HCT116 (cell line): Measurements from ENCODE around the gene CIB1. TPM values are rescaled to one million over a fixed set of nuclear protein-coding genes. Genes with fewer than 3 reads are reported as not detected.

ENCODE experiments used
- ATAC-seq: fragments of 200-7000 bp; cut with Tn5 transposase; 2 replicates; pipeline ENCODE4 v1.9.1; 2020; ENCODE audit warnings: mild to moderate bottlenecking, moderate library complexity
- BruUV-seq: library from RNA; stranded (reverse); fragments of 400-500 nt; replicated peaks from 2 replicates; lab custom pipeline; 2021; lab: Mats Ljungman, UMichigan
- CTCF ChIA-PET: fragments of 300-600 bp; sonication (Branson Sonifier 250); formaldehyde crosslinking; loops from one replicate; lab custom pipeline; 2021; ENCODE audit warnings: antibody characterized with exemption; lab: Charles Lee
- POLR2A ChIA-PET: fragments of 300-600, 350-600 bp; sonication (Branson Sonifier 250); formaldehyde crosslinking; loops from one replicate; lab custom pipeline; 2021; ENCODE audit warnings: antibody characterized with exemption; lab: Charles Lee
- RAD21 ChIA-PET, 2 experiments: fragments of 300-600 bp; sonication (Branson Sonifier 250); formaldehyde crosslinking; loops; one replicate each; lab custom pipeline; 2023; ENCODE audit warnings: low total read pairs in 2 of 2; ENCODE audit not compliant: uncharacterized antibody in 2 of 2, unreplicated experiment in 2 of 2, low non-redundant PET in 1 of 2; lab: Charles Lee
- DNase-seq: peaks from one replicate; pipeline ENCODE4 v3.0.0-alpha.2; 2010; ENCODE audit warnings: low read depth, low spot score
- H2AFZ ChIP-seq: fragments of 200-600 bp; shearing (Covaris generic), sonication (generic); 2 replicates; pipeline ENCODE4 v1.6.1; 2017; ENCODE audit warnings: low read depth, mixed run types, mixed read lengths, antibody characterized with exemption, low read length; ENCODE audit not compliant: poor library complexity, severe bottlenecking
- H3K27ac ChIP-seq: 2 replicates; pipeline ENCODE4 v1.5.1; 2012; ENCODE audit warnings: low read depth, low read length
- H3K27me3 ChIP-seq: fragments of 200-600 bp; sonication (generic); 2 replicates; pipeline ENCODE4 v1.6.1; 2016; ENCODE audit warnings: mixed run types, low read length, mixed read lengths; ENCODE audit not compliant: insufficient read depth
- H3K36me3 ChIP-seq, 2 experiments: fragments of 200-500 bp in 1 of 2; fragments of 200-600 bp in 1 of 2; sonication (Bioruptor generic) in 1 of 2; sonication (generic) in 1 of 2; 2 replicates each; pipeline versions ENCODE4 v1.5.1 to v1.6.1; 2014 to 2016; ENCODE audit warnings: low read length in 2 of 2, inconsistent platforms in 1 of 2, mixed read lengths in 1 of 2, mixed run types in 1 of 2; ENCODE audit not compliant: insufficient read depth in 2 of 2, control insufficient read depth in 1 of 2
- H3K4me1 ChIP-seq, 2 experiments: fragments of 200-600 bp in 1 of 2; sonication (generic) in 1 of 2; 2 replicates each; pipeline versions ENCODE4 v1.5.1 to v1.6.1; 2012 to 2017; ENCODE audit warnings: low read length in 2 of 2, inconsistent platforms in 1 of 2, mild to moderate bottlenecking in 1 of 2, mixed read lengths in 1 of 2, mixed run types in 1 of 2, moderate library complexity in 1 of 2; ENCODE audit not compliant: insufficient read depth in 2 of 2, control insufficient read depth in 1 of 2
- H3K4me2 ChIP-seq: fragments of 200-600 bp; sonication (generic); 2 replicates; pipeline ENCODE4 v1.6.1; 2017; ENCODE audit warnings: mixed run types, low read length, mixed read lengths
- H3K4me3 ChIP-seq, 2 experiments: fragments of 200-600 bp in 1 of 2; sonication (generic) in 1 of 2; replicated peaks in 1 of 2; 2 replicates each; pipeline ENCODE4 v1.5.1; 2011 to 2016; ENCODE audit warnings: low read length in 2 of 2, control low read depth in 1 of 2, low read depth in 1 of 2, mild to moderate bottlenecking in 1 of 2, mixed read lengths in 1 of 2, mixed run types in 1 of 2
- H3K79me2 ChIP-seq: fragments of 200-600 bp; sonication (generic); 2 replicates; pipeline ENCODE4 v1.6.1; 2017; ENCODE audit warnings: mild to moderate bottlenecking, mixed run types, low read length, moderate library complexity, mixed read lengths; ENCODE audit not compliant: insufficient read depth
- H3K9ac ChIP-seq: fragments of 200-600 bp; sonication (generic); 2 replicates; pipeline ENCODE4 v1.6.1; 2016; ENCODE audit warnings: low read length, mixed read lengths
- H3K9me2 ChIP-seq: fragments of 200-600 bp; sonication (generic), shearing (Covaris generic); 2 replicates; pipeline ENCODE4 v1.6.1; 2017; ENCODE audit warnings: mixed run types, mild to moderate bottlenecking, moderate library complexity; ENCODE audit not compliant: insufficient read depth
- H3K9me3 ChIP-seq, 2 experiments: fragments of 200-500 bp in 1 of 2; fragments of 200-600 bp in 1 of 2; sonication (Bioruptor generic) in 1 of 2; sonication (generic) in 1 of 2; 2 replicates each; pipeline ENCODE4 v1.6.1; 2014 to 2017; ENCODE audit warnings: low read length in 2 of 2, mixed read lengths in 2 of 2, inconsistent platforms in 1 of 2, low read depth in 1 of 2, mild to moderate bottlenecking in 1 of 2, mixed run types in 1 of 2, moderate library complexity in 1 of 2; ENCODE audit not compliant: control insufficient read depth in 1 of 2, insufficient read depth in 1 of 2
- H4K20me1 ChIP-seq: fragments of 200-600 bp; sonication (generic), shearing (Covaris generic); 2 replicates; pipeline ENCODE4 v1.6.1; 2017; ENCODE audit warnings: mixed run types, mild to moderate bottlenecking, moderate library complexity; ENCODE audit not compliant: insufficient read depth
- CBX3 ChIP-seq: IDR thresholded peaks from 2 replicates; pipeline ENCODE4 v1.6.1; 2012; ENCODE audit warnings: low read depth
- CEBPB ChIP-seq: IDR thresholded peaks from 2 replicates; pipeline ENCODE4 v1.6.1; 2012; ENCODE audit warnings: low read depth
- EGR1 ChIP-seq: IDR thresholded peaks from 2 replicates; pipeline ENCODE4 v1.6.1; 2012; ENCODE audit warnings: low read depth
- EZH2 ChIP-seq: fragments of 200-600 bp; sonication (generic); IDR thresholded peaks from 2 replicates; pipeline ENCODE4 v1.6.1; 2017; ENCODE audit warnings: antibody characterized with exemption, mixed run types
- FOSL1 ChIP-seq: IDR thresholded peaks from 2 replicates; pipeline ENCODE4 v1.6.1; 2012; ENCODE audit warnings: low read depth
- JUND ChIP-seq: IDR thresholded peaks from 2 replicates; pipeline ENCODE4 v1.6.1; 2012
- SIN3A ChIP-seq: IDR thresholded peaks from 2 replicates; pipeline ENCODE4 v1.6.1; 2012; ENCODE audit warnings: low read depth
- SP1 ChIP-seq: IDR thresholded peaks from 2 replicates; pipeline ENCODE4 v1.6.1; 2012; ENCODE audit warnings: low read depth
- TCF7L2 ChIP-seq: IDR thresholded peaks from 2 replicates; pipeline ENCODE4 v1.7.0; 2011; ENCODE audit warnings: borderline replicate concordance, inconsistent platforms; ENCODE audit not compliant: insufficient read depth, insufficient read length; ENCODE audit errors: extremely low read depth
- ZBTB33 ChIP-seq: IDR thresholded peaks from 2 replicates; pipeline ENCODE4 v1.6.1; 2011; ENCODE audit warnings: mild to moderate bottlenecking, low read length, moderate library complexity; ENCODE audit not compliant: insufficient replicate concordance; ENCODE audit errors: extremely low read depth
- ZFX ChIP-seq: fragments of 450-650 bp; IDR thresholded peaks from 2 replicates; pipeline ENCODE4 v1.6.1; 2017
- intact Hi-C: fragments of 100-400 bp; cut with micrococcal nuclease; formaldehyde crosslinking; loops from 2 replicates; pipeline ENCODE4 v1.10.0; 2022
- total RNA-seq: library from RNA; stranded (reverse); gene quantifications from one replicate; pipeline ENCODE4 v1.2.1, GENCODE V29; 2021; ENCODE audit not compliant: unreplicated experiment
- TF ChIP-seq, protein P1 (sequence below), 3 experiments: fragments of 200-600 bp in 1 of 3; sonication (generic) in 1 of 3; IDR thresholded peaks in 2 of 3; conservative IDR thresholded peaks in 1 of 3; 2 replicates each; pipeline ENCODE4 v1.5.1; 2012 to 2017; ENCODE audit warnings: low read depth in 2 of 3, low read length in 2 of 3, antibody characterized with exemption in 1 of 3, borderline replicate concordance in 1 of 3, control low read depth in 1 of 3, mild to moderate bottlenecking in 1 of 3, mixed read lengths in 1 of 3, mixed run types in 1 of 3, moderate library complexity in 1 of 3; ENCODE audit not compliant: insufficient read depth in 1 of 3
- TF ChIP-seq, protein P2 (sequence below): IDR thresholded peaks from 2 replicates; pipeline ENCODE4 v1.6.1; 2012

The CIB1 gene
- total RNA-seq, 1 experiment from 2014 or later, result 92.7 TPM

DNA sequence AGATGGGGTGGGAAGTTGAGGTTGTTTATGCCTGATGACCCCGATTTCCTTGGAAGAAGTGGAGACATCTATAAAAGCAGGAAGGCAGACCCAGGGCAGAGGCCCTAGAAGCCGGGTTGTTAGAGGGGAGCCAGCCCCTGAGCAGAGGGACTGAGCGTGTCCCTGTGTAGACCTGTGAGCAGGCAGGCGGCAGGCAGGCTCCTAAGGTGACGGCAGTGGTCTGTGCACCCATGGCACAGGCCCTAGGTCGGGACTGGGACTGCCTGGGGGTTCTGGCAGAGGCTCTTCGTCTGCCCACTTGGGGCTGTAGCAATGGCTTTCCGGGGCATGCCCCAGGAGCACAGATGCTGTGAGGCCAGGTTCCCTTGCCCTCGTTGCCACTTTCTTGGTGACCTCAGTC, 22.7 kb downstream of the CIB1 start:
- Histone ChIP-seq H3K4me3 (peak overlapping the region; percentile 33 to 52; a peak in 3 of 4 replicates), H4K20me1 (no peaks in the 10 kb centered on the region), H3K27ac (peak overlapping the region; percentile 99), H3K27me3 (no peaks in the 10 kb centered on the region), H3K9me2 (no peaks in the 10 kb centered on the region)
- CTCF ChIA-PET, result no interaction called here
- RAD21 ChIA-PET, result no interaction called here
- 0 out of 2 replicates have a peak, but pooled peaks have one; percentile 0 for ATAC-seq
- TF ChIP-seq SIN3A (no peak), EGR1 (no peak), SP1 (no peak), CBX3 (no peak), ZFX (no peak), FOSL1 (no peak)
- TF ChIP-seq, protein P1, sequence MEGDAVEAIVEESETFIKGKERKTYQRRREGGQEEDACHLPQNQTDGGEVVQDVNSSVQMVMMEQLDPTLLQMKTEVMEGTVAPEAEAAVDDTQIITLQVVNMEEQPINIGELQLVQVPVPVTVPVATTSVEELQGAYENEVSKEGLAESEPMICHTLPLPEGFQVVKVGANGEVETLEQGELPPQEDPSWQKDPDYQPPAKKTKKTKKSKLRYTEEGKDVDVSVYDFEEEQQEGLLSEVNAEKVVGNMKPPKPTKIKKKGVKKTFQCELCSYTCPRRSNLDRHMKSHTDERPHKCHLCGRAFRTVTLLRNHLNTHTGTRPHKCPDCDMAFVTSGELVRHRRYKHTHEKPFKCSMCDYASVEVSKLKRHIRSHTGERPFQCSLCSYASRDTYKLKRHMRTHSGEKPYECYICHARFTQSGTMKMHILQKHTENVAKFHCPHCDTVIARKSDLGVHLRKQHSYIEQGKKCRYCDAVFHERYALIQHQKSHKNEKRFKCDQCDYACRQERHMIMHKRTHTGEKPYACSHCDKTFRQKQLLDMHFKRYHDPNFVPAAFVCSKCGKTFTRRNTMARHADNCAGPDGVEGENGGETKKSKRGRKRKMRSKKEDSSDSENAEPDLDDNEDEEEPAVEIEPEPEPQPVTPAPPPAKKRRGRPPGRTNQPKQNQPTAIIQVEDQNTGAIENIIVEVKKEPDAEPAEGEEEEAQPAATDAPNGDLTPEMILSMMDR (IDR thresholded peaks at IDR 0.05 in 2 of 3, conservative IDR thresholded peaks at IDR 0.05 in 1 of 3; ENCODE audit: borderline replicate concordance in 1 of 3, insufficient read depth in 1 of 3, low read depth in 2 of 3, low read length in 2 of 3), result no peak
- TF ChIP-seq, all 23 proteins: peak for 0
- H3K79me2 ChIP-seq, result peaks cover 82% of the 10 kb centered on the region
- peaks cover 0 to 6% of the 10 kb centered on the region in 2 experiments; a peak in 1 of 4 replicates for H3K36me3 ChIP-seq
- H3K4me1 ChIP-seq, result peaks cover 55 to 83% of the 10 kb centered on the region in 2 experiments
- TSS peak; percentile 80 for BruUV-seq
- no peak for DNase-seq
- POLR2A ChIA-PET, result interaction anchor here (1.5 kb wide), 1 partner anchor 10 kb away, joined by 3 read pairs; the partner anchor contains the start of gene SEMA4B
- intact Hi-C loops, result loop anchor here (2.0 to 10.0 kb wide), 2 partner anchors 26 to 466 kb away; no protein-coding TSS in a partner anchor
- peak overlapping the region; percentile 74 for H3K9ac ChIP-seq
- H3K4me2 ChIP-seq, result peak overlapping the region; percentile 85
- no peak overlapping the region for H2AFZ ChIP-seq
- no peaks in the 10 kb centered on the region for H3K9me3 ChIP-seq

DNA sequence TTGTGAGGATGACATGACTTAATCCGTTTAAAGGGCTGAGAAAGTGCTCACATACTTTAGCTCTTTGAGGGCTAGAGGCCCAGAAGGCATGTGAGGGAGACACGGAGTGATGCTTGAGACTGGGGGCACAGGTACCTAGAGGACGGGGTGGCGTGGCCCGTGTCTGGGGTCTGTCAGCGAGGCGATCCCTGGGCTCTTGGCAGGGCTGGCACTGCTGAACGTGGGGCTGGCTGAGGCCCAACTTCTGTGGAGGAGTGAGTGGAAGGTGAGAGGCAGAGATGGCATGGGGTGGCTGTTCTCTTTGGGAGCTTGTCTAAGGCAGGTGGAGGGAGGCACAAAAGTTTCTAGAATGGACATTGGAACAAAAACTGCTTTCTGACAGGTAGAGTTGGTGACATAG, 23.1 kb downstream of the CIB1 start:
- DNase-seq (no peak), ATAC-seq (no peak)
- Histone ChIP-seq H4K20me1 (no peaks in the 10 kb centered on the region), H3K4me2 (peak overlapping the region; percentile 85), H3K36me3 (peaks cover 1 to 9% of the 10 kb centered on the region in 2 experiments; a peak in 2 of 4 replicates), H3K27ac (peak overlapping the region; percentile 99), H2AFZ (no peak overlapping the region), H3K4me1 (peaks cover 55 to 84% of the 10 kb centered on the region in 2 experiments), H3K27me3 (no peaks in the 10 kb centered on the region), H3K79me2 (peaks cover 82% of the 10 kb centered on the region), H3K9ac (peak overlapping the region; percentile 74), H3K9me2 (no peaks in the 10 kb centered on the region), H3K9me3 (no peaks in the 10 kb centered on the region), H3K4me3 (0 out of 4 replicates have a peak overlapping the region, but pooled peaks of 1 of the 2 experiments have one; percentile 52)
- RAD21 ChIA-PET, result no interaction called here
- no TSS peak for BruUV-seq
- CTCF ChIA-PET, result no interaction called here
- POLR2A ChIA-PET, result interaction anchor here (1.5 kb wide), 1 partner anchor 9 kb away, joined by 3 read pairs; the partner anchor contains the start of gene SEMA4B
- intact Hi-C loops, result loop anchor here (2.0 to 10.0 kb wide), 2 partner anchors 26 to 466 kb away; no protein-coding TSS in a partner anchor
- TF ChIP-seq TCF7L2, result no peak
- TF ChIP-seq CEBPB, result no peak
- no peak for TF ChIP-seq ZBTB33
- no peak for TF ChIP-seq EZH2
- TF ChIP-seq, protein P1 (IDR thresholded peaks at IDR 0.05 in 2 of 3, conservative IDR thresholded peaks at IDR 0.05 in 1 of 3; ENCODE audit: borderline replicate concordance in 1 of 3, insufficient read depth in 1 of 3, low read depth in 2 of 3, low read length in 2 of 3), result no peak
- TF ChIP-seq, protein P2, sequence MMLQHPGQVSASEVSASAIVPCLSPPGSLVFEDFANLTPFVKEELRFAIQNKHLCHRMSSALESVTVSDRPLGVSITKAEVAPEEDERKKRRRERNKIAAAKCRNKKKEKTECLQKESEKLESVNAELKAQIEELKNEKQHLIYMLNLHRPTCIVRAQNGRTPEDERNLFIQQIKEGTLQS, result no peak
- TF ChIP-seq CBX3, result no peak
- TF ChIP-seq SIN3A, result no peak
- no peak for TF ChIP-seq JUND
